ENCODE results near the gene THOC6. TPM values are rescaled to one million over a fixed set of nuclear protein-coding genes. Genes with fewer than 3 reads are reported as not detected.

THOC6 gene
- total and polyA plus RNA-seq, 2 experiments from 2014 or later: 35.6 to 79.4 TPM

DNA sequence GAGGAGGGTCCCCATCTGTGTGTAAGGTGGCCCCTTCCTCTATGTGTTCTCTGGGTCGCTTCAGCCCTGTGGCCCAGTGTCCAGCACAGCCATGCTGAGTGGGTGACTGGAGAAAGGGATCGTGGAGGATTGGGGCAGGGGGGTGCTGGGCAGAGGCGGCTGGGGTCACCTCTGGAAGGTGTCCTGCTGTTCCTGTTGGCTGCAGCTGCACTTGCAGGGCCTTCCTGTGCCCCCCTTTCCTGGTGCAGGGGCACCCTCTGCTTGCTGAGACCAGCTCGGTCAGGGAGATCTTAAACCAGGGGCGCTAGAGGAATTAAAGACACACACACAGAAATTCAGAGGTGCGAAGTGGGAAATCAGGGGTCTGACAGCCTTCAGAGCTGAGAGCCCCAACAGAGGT, 52.7 kb downstream of the THOC6 start:
- Histone ChIP-seq H2AFZ (no peak overlapping the region), H3K4me3 (no peak overlapping the region), H3K9me2 (replicated peaks; ENCODE audit: insufficient read depth) (no peaks in the 10 kb centered on the region), H3K27me3 (no peaks in the 10 kb centered on the region), H3K9me3 (ENCODE audit: low read depth) (no peaks in the 10 kb centered on the region), H3K79me2 (no peaks in the 10 kb centered on the region), H3K27ac (no peak overlapping the region), H3K36me3 (replicated peaks; ENCODE audit: insufficient read depth, low read depth) (no peaks in the 10 kb centered on the region), H3K4me2 (no peak overlapping the region), H3K4me1 (ENCODE audit: insufficient read depth) (no peaks in the 10 kb centered on the region), H4K20me1 (ENCODE audit: insufficient read depth, poor library complexity, severe bottlenecking) (no peaks in the 10 kb centered on the region)
- WGBS (ENCODE audit: low lambda C conversion rate, missing lambda C conversion rate): 47% methylated on average over 6 of the region's 6 CpGs
- no peak for DNase-seq (ENCODE audit: low spot score)
- TF ChIP-seq EZH2phosphoT487 (IDR thresholded peaks at IDR 0.05; ENCODE audit: low read depth, severe bottlenecking, unreplicated experiment): no peak
- no peak for TF ChIP-seq EZH2 (IDR thresholded peaks at IDR 0.05; ENCODE audit: borderline replicate concordance)
- TF ChIP-seq, protein P1, sequence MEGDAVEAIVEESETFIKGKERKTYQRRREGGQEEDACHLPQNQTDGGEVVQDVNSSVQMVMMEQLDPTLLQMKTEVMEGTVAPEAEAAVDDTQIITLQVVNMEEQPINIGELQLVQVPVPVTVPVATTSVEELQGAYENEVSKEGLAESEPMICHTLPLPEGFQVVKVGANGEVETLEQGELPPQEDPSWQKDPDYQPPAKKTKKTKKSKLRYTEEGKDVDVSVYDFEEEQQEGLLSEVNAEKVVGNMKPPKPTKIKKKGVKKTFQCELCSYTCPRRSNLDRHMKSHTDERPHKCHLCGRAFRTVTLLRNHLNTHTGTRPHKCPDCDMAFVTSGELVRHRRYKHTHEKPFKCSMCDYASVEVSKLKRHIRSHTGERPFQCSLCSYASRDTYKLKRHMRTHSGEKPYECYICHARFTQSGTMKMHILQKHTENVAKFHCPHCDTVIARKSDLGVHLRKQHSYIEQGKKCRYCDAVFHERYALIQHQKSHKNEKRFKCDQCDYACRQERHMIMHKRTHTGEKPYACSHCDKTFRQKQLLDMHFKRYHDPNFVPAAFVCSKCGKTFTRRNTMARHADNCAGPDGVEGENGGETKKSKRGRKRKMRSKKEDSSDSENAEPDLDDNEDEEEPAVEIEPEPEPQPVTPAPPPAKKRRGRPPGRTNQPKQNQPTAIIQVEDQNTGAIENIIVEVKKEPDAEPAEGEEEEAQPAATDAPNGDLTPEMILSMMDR (IDR thresholded peaks at IDR 0.05; ENCODE audit: poor library complexity): no peak

Small RNA genes within 50 kb of the gene (small RNA-seq; reads per million reads assigned to genes)
- 0.09 reads per million for gene LINC00514

Other genes starting within 250 kb of the THOC6 start
- gene ELOB, start 246.8 kb upstream of the THOC6 start, total RNA-seq: 255 and 540 TPM in 2 replicates
- gene ELOB, start 246.8 kb upstream of the THOC6 start, polyA plus RNA-seq: 627 and 642 TPM in 2 replicates
- gene PRSS33, start 236.5 kb upstream of the THOC6 start, total RNA-seq: 0.20 TPM in 1 of 2 replicates, not detected in the other
- not detected in 2 replicates for gene PRSS33, start 236.5 kb upstream of the THOC6 start, polyA plus RNA-seq
- not detected in 2 replicates for gene PRSS41, start 225.6 kb upstream of the THOC6 start, total RNA-seq
- gene PRSS41, start 225.6 kb upstream of the THOC6 start, polyA plus RNA-seq: not detected in 2 replicates
- gene PRSS21, start 206.8 kb upstream of the THOC6 start, total RNA-seq: not detected in 2 replicates
- not detected in 2 replicates for gene PRSS21, start 206.8 kb upstream of the THOC6 start, polyA plus RNA-seq
- 4.3 and 5.4 TPM in 2 replicates for gene ZG16B, start 193.7 kb upstream of the THOC6 start, total RNA-seq
- 4.9 and 7.9 TPM in 2 replicates for gene ZG16B, start 193.7 kb upstream of the THOC6 start, polyA plus RNA-seq
- gene PRSS22, start 165.9 kb upstream of the THOC6 start, total RNA-seq: 50.0 and 60.2 TPM in 2 replicates
- 66.3 and 100 TPM in 2 replicates for gene PRSS22, start 165.9 kb upstream of the THOC6 start, polyA plus RNA-seq
- 31.6 and 45.1 TPM in 2 replicates for gene FLYWCH2, start 140.8 kb upstream of the THOC6 start, total RNA-seq
- 33.1 and 40.0 TPM in 2 replicates for gene FLYWCH2, start 140.8 kb upstream of the THOC6 start, polyA plus RNA-seq
- 11.7 and 14.6 TPM in 2 replicates for gene FLYWCH1, start 112.1 kb upstream of the THOC6 start, total RNA-seq
- gene FLYWCH1, start 112.1 kb upstream of the THOC6 start, polyA plus RNA-seq: 16.9 and 17.1 TPM in 2 replicates
- gene KREMEN2, start 59.8 kb upstream of the THOC6 start, total RNA-seq: 0.52 and 3.6 TPM in 2 replicates
- gene KREMEN2, start 59.8 kb upstream of the THOC6 start, polyA plus RNA-seq: 4.9 and 5.8 TPM in 2 replicates
- gene PAQR4, start 54.7 kb upstream of the THOC6 start, total RNA-seq: 2.8 and 4.5 TPM in 2 replicates
- gene PAQR4, start 54.7 kb upstream of the THOC6 start, polyA plus RNA-seq: 3.7 and 8.3 TPM in 2 replicates
- gene PKMYT1, start 43.6 kb upstream of the THOC6 start, total RNA-seq: 5.5 and 7.7 TPM in 2 replicates
- 17.1 and 21.0 TPM in 2 replicates for gene PKMYT1, start 43.6 kb upstream of the THOC6 start, polyA plus RNA-seq
- 2.0 and 3.5 TPM in 2 replicates for gene CLDN9, start 11.1 kb upstream of the THOC6 start, total RNA-seq
- 8.9 and 9.0 TPM in 2 replicates for gene CLDN9, start 11.1 kb upstream of the THOC6 start, polyA plus RNA-seq
- 258 and 297 TPM in 2 replicates for gene CLDN6, start 5.9 kb upstream of the THOC6 start, total RNA-seq
- 568 and 574 TPM in 2 replicates for gene CLDN6, start 5.9 kb upstream of the THOC6 start, polyA plus RNA-seq
- 126 and 127 TPM in 2 replicates for gene TNFRSF12A, start 3.7 kb upstream of the THOC6 start, total RNA-seq
- gene TNFRSF12A, start 3.7 kb upstream of the THOC6 start, polyA plus RNA-seq: 385 and 452 TPM in 2 replicates
- gene HCFC1R1, start 93 bp upstream of the THOC6 start, total RNA-seq: 19.7 and 35.7 TPM in 2 replicates
- 158 and 201 TPM in 2 replicates for gene HCFC1R1, start 93 bp upstream of the THOC6 start, polyA plus RNA-seq
- gene BICDL2, start 12.9 kb downstream of the THOC6 start, total RNA-seq: 10.0 and 12.3 TPM in 2 replicates
- gene BICDL2, start 12.9 kb downstream of the THOC6 start, polyA plus RNA-seq: 11.8 and 12.8 TPM in 2 replicates
- gene MMP25, start 22.5 kb downstream of the THOC6 start, total RNA-seq: 0.60 TPM in 1 of 2 replicates, not detected in the other
- gene MMP25, start 22.5 kb downstream of the THOC6 start, polyA plus RNA-seq: 6.3 and 8.7 TPM in 2 replicates
- gene IL32, start 41.6 kb downstream of the THOC6 start, total RNA-seq: 82.0 and 110 TPM in 2 replicates
- 124 and 131 TPM in 2 replicates for gene IL32, start 41.6 kb downstream of the THOC6 start, polyA plus RNA-seq
- gene ZSCAN10, start 75.3 kb downstream of the THOC6 start, total RNA-seq: not detected in 2 replicates
- not detected in 2 replicates for gene ZSCAN10, start 75.3 kb downstream of the THOC6 start, polyA plus RNA-seq
- gene ZNF205, start 88.6 kb downstream of the THOC6 start, total RNA-seq: 10.0 and 12.3 TPM in 2 replicates
- 12.6 and 13.2 TPM in 2 replicates for gene ZNF205, start 88.6 kb downstream of the THOC6 start, polyA plus RNA-seq
- 3.4 and 3.8 TPM in 2 replicates for gene ZNF213, start 111.0 kb downstream of the THOC6 start, total RNA-seq
- gene ZNF213, start 111.0 kb downstream of the THOC6 start, polyA plus RNA-seq: 4.0 and 6.0 TPM in 2 replicates
- gene OR1F1, start 164.2 kb downstream of the THOC6 start, total RNA-seq: not detected in 2 replicates
- 0.61 TPM in 1 of 2 replicates, not detected in the other for gene OR1F1, start 164.2 kb downstream of the THOC6 start, polyA plus RNA-seq
- gene ZNF200, start 211.1 kb downstream of the THOC6 start, total RNA-seq: 7.9 and 12.5 TPM in 2 replicates
- gene ZNF200, start 211.1 kb downstream of the THOC6 start, polyA plus RNA-seq: 4.6 and 6.0 TPM in 2 replicates
- 0.13 TPM in 1 of 2 replicates, not detected in the other for gene MEFV, start 232.6 kb downstream of the THOC6 start, total RNA-seq
- 0.55 TPM in 1 of 2 replicates, not detected in the other for gene MEFV, start 232.6 kb downstream of the THOC6 start, polyA plus RNA-seq

All from hepatocyte (in vitro differentiated cells).